Parathyroid adenoma (tissue), 2 donors: ENCODE measurements around the gene LGALS7.

Experiments
- H2AFZ ChIP-seq: fragments of 300-600 bp; sonication (generic); one replicate; pipeline ENCODE4 v1.7.0; 2017; ENCODE audit warnings: antibody characterized with exemption, mild to moderate bottlenecking
- H3K27ac ChIP-seq: fragments of 300-600 bp; sonication (generic); one replicate; pipeline ENCODE4 v1.7.0; 2017
- H3K27me3 ChIP-seq: fragments of 300-600 bp; sonication (generic); one replicate; pipeline ENCODE4 v1.7.0; 2017; ENCODE audit warnings: low read length; ENCODE audit not compliant: control insufficient read depth, insufficient read depth
- H3K36me3 ChIP-seq: fragments of 300-600 bp; sonication (generic); one replicate; pipeline ENCODE4 v1.7.0; 2017; ENCODE audit warnings: low read length; ENCODE audit not compliant: control insufficient read depth, insufficient read depth
- H3K4me1 ChIP-seq: fragments of 300-600 bp; sonication (generic); one replicate; pipeline ENCODE4 v1.7.0; 2017; ENCODE audit warnings: control low read depth
- H3K4me2 ChIP-seq: fragments of 300-600 bp; sonication (generic); one replicate; pipeline ENCODE4 v1.7.0; 2017; ENCODE audit warnings: low read length
- H3K4me3 ChIP-seq: fragments of 300-600 bp; sonication (generic); one replicate; pipeline ENCODE4 v1.7.0; 2017; ENCODE audit warnings: low read depth, low read length
- H3K79me2 ChIP-seq: fragments of 300-600 bp; sonication (generic); one replicate; pipeline ENCODE4 v1.7.0; 2017; ENCODE audit warnings: control low read depth
- H3K9ac ChIP-seq: fragments of 300-600 bp; sonication (generic); one replicate; pipeline ENCODE4 v1.7.0; 2017; ENCODE audit warnings: mild to moderate bottlenecking
- H3K9me3 ChIP-seq: fragments of 300-600 bp; sonication (generic); one replicate; pipeline ENCODE4 v1.7.0; 2017; ENCODE audit warnings: low read length; ENCODE audit not compliant: control insufficient read depth
- CTCF ChIP-seq: fragments of 300-600 bp; sonication (generic); IDR thresholded peaks from one replicate; pipeline ENCODE4 v1.7.0; 2017; ENCODE audit warnings: antibody characterized with exemption, mild to moderate bottlenecking
- donor health status: primary hyperparathyroidism.

Gene LGALS7

GRCh38 chr19:38735257-38735686, 38.0 kb downstream of the LGALS7 start:
- H3K36me3 ChIP-seq = no peaks in the 10 kb centered on the region
- no peak for TF ChIP-seq CTCF
- H3K9me3 ChIP-seq = no peaks in the 10 kb centered on the region
- H3K27ac ChIP-seq = peak overlapping the region; percentile 58
- no peak overlapping the region for H3K4me2 ChIP-seq
- H3K9ac ChIP-seq = no peak overlapping the region
- no peaks in the 10 kb centered on the region for H3K27me3 ChIP-seq
- no peak overlapping the region for H3K4me3 ChIP-seq
- no peaks in the 10 kb centered on the region for H3K79me2 ChIP-seq
- H2AFZ ChIP-seq = peak overlapping the region; percentile 53
- H3K4me1 ChIP-seq = peaks cover 7% of the 10 kb centered on the region

- Histone ChIP-seq H3K27ac (peak overlapping the region; percentile 58), H3K27me3 (no peaks in the 10 kb centered on the region), H3K79me2 (no peaks in the 10 kb centered on the region), H3K4me3 (no peak overlapping the region), H3K4me1 (peaks cover 7% of the 10 kb centered on the region), H3K4me2 (no peak overlapping the region), H3K36me3 (no peaks in the 10 kb centered on the region), H3K9ac (no peak overlapping the region), H3K9me3 (no peaks in the 10 kb centered on the region), H2AFZ (peak overlapping the region; percentile 53)
- TF ChIP-seq CTCF = no peak
Measured at GRCh38 chr19:38734426-38735256, 38.7 kb downstream of the LGALS7 start.

- Histone ChIP-seq H3K36me3 (no peaks in the 10 kb centered on the region), H3K4me1 (peaks cover 7% of the 10 kb centered on the region), H3K4me3 (no peak overlapping the region), H3K9me3 (no peaks in the 10 kb centered on the region), H3K27ac (peak overlapping the region; percentile 58), H3K79me2 (no peaks in the 10 kb centered on the region), H2AFZ (no peak overlapping the region), H3K4me2 (no peak overlapping the region), H3K9ac (no peak overlapping the region), H3K27me3 (no peaks in the 10 kb centered on the region)
- TF ChIP-seq CTCF = no peak
Measured at GRCh38 chr19:38734176-38734425, 39.2 kb downstream of the LGALS7 start.

GRCh38 chr19:38733493-38734175, 39.7 kb downstream of the LGALS7 start:
- Histone ChIP-seq H3K4me3 (no peak overlapping the region), H3K36me3 (no peaks in the 10 kb centered on the region), H2AFZ (no peak overlapping the region), H3K27me3 (no peaks in the 10 kb centered on the region), H3K79me2 (no peaks in the 10 kb centered on the region), H3K9ac (no peak overlapping the region), H3K9me3 (no peaks in the 10 kb centered on the region), H3K4me2 (no peak overlapping the region), H3K27ac (peak overlapping the region; percentile 19), H3K4me1 (peaks cover 7% of the 10 kb centered on the region)
- TF ChIP-seq CTCF = no peak

- TF ChIP-seq CTCF = no peak
- H3K4me3 ChIP-seq = no peak overlapping the region
- no peak overlapping the region for H3K27ac ChIP-seq
- no peaks in the 10 kb centered on the region for H3K9me3 ChIP-seq
- H3K79me2 ChIP-seq = no peaks in the 10 kb centered on the region
- no peak overlapping the region for H3K9ac ChIP-seq
- H3K4me2 ChIP-seq = no peak overlapping the region
- no peaks in the 10 kb centered on the region for H3K36me3 ChIP-seq
- H3K4me1 ChIP-seq = peaks cover 7% of the 10 kb centered on the region
- no peak overlapping the region for H2AFZ ChIP-seq
- no peaks in the 10 kb centered on the region for H3K27me3 ChIP-seq
Measured at GRCh38 chr19:38733241-38733492, 40.1 kb downstream of the LGALS7 start.
